Activated CD4-positive, CD25-positive, alpha-beta regulatory T cell treated with anti-CD3 and anti-CD28 coated beads, Interleukin-2, amount 50 U/mL, for 72 hours (primary cell): ENCODE data around the gene NXNL1.
A peak's percentile ranks its signal among the peaks of the same experiment; 100 is the strongest.

Experiments
- DNase-seq: peaks from one replicate; pipeline ENCODE4 v3.0.0; 2021

Gene NXNL1

GRCh38 chr19:17415121-17415520 lies 45.6 kb downstream of the NXNL1 start:
- no peak for DNase-seq

GRCh38 chr19:17414097-17414496 lies 46.6 kb downstream of the NXNL1 start:
- DNase-seq, result no peak

- DNase-seq, result no peak
Measured at GRCh38 chr19:17411801-17412200, 48.9 kb downstream of the NXNL1 start.

- DNase-seq, result no peak
Measured at GRCh38 chr19:17409990-17410389, 50.7 kb downstream of the NXNL1 start.

- no peak for DNase-seq
Measured at GRCh38 chr19:17406887-17407196, 53.9 kb downstream of the NXNL1 start.

GRCh38 chr19:17406046-17406886 lies 54.5 kb downstream of the NXNL1 start:
- peak; percentile 56 for DNase-seq
